Lung (tissue), 12 donors: ENCODE data around the gene HES3. TPM values are rescaled to one million over a fixed set of nuclear protein-coding genes. Genes with fewer than 3 reads are reported as not detected.

Experiments
- ATAC-seq: fragments of 200-7000 bp; cut with Tn5 transposase; one replicate; pipeline ENCODE4 v1.9.1; 2020; ENCODE audit warnings: moderate number of reproducible peaks; ENCODE audit not compliant: insufficient read depth, low FRiP score
- DNase-seq, 3 donors: peaks; one replicate each; pipeline ENCODE4 v3.0.0-alpha.2; 2013 to 2017
- H3K27ac ChIP-seq, 2 donors: one replicate each; pipeline ENCODE4 v1.5.1; 2013; ENCODE audit warnings: mild to moderate bottlenecking in 2 of 2, moderate library complexity in 2 of 2, control low read depth in 1 of 2, inconsistent platforms in 1 of 2, low read depth in 1 of 2, low read length in 1 of 2
- H3K27me3 ChIP-seq, 3 donors: one replicate each; pipeline ENCODE4 v1.5.1; 2013; ENCODE audit warnings: low read length in 2 of 3; ENCODE audit not compliant: control insufficient read depth in 3 of 3, insufficient read depth in 3 of 3
- H3K36me3 ChIP-seq, 4 donors: one replicate each; pipeline ENCODE4 v1.5.1; 2013; ENCODE audit warnings: low read length in 4 of 4, mild to moderate bottlenecking in 1 of 4, moderate library complexity in 1 of 4; ENCODE audit not compliant: control insufficient read depth in 4 of 4, insufficient read depth in 4 of 4
- H3K4me1 ChIP-seq, 5 donors: one replicate each; pipeline ENCODE4 v1.5.1; 2013; ENCODE audit warnings: low read length in 5 of 5, mild to moderate bottlenecking in 2 of 5, moderate library complexity in 1 of 5; ENCODE audit not compliant: control insufficient read depth in 5 of 5, insufficient read depth in 5 of 5
- H3K4me3 ChIP-seq: one replicate; pipeline ENCODE4 v1.5.1; 2013; ENCODE audit warnings: mild to moderate bottlenecking, control low read depth, moderate library complexity
- H3K9ac ChIP-seq, 2 donors: one replicate each; pipeline ENCODE4 v1.5.1; 2013; ENCODE audit warnings: low read length in 2 of 2, control low read depth in 1 of 2; ENCODE audit not compliant: insufficient read depth in 1 of 2
- H3K9me3 ChIP-seq, 4 donors: one replicate each; pipeline ENCODE4 v1.5.1; 2013; ENCODE audit warnings: low read length in 3 of 4, mild to moderate bottlenecking in 1 of 4, moderate library complexity in 1 of 4; ENCODE audit not compliant: control insufficient read depth in 4 of 4, insufficient read depth in 3 of 4
- CTCF ChIP-seq: IDR thresholded peaks from 2 replicates; pipeline ENCODE4 v1.5.1; 2012; ENCODE audit warnings: mild to moderate bottlenecking; ENCODE audit errors: control extremely low read depth, extremely low read depth
- WGBS, 2 donors: extraction: QIAGEN DNeasy Blood & Tissue Kit; methylation state at CpG; one replicate each; pipeline ENCODE4 v1.1.7; 2013; 5-methylcytosine and 5-hydroxymethylcytosine counted together
- polyA plus RNA-seq, 2 donors: library from polyadenylated mRNA; stranded (reverse); fragments of 200-250 nt; gene quantifications; one replicate each; pipeline ENCODE4 v1.2.1, GENCODE V29; 2013
- total RNA-seq, 2 donors: library from RNA; depleted of rRNA in 1 of 2; stranded (reverse); fragments of >200 nt in 1 of 2; gene quantifications; one replicate each; pipeline ENCODE4 v1.2.1, GENCODE V29; 2014 to 2021
- donor health status: control.
- donor health status: control.
- donor health status: Bipolar disorder and iron deficiency.
- donor health status: healthy.
- donor health status: DM: yes; HTN: yes; CAD: no.

Gene HES3
- total and polyA plus RNA-seq, 4 donors: not detected

GRCh38 chr1:6276811-6277555, 33.0 kb downstream of the HES3 start:
- H3K27ac ChIP-seq: no peak overlapping the region
- H3K4me3 ChIP-seq: no peak overlapping the region
- TF ChIP-seq CTCF: no peak
- H3K9ac ChIP-seq: no peak overlapping the region
- ATAC-seq (no peak), DNase-seq (no peak)
- WGBS, 2 donors: 93 to 94% methylated on average over 19 to 20 of the region's 20 CpGs
- H3K4me1 ChIP-seq: peaks cover 0 to 20% (median 0%) of the 10 kb centered on the region in 5 donors
- peaks cover 0 to 2% (median 0%) of the 10 kb centered on the region in 4 donors for H3K9me3 ChIP-seq
- H3K27me3 ChIP-seq: no peaks in the 10 kb centered on the region
- H3K36me3 ChIP-seq: peaks cover 0 to 2% (median 0%) of the 10 kb centered on the region in 4 donors

- H3K4me1 ChIP-seq: peaks cover 0 to 15% (median 0%) of the 10 kb centered on the region in 5 donors
- no peak for TF ChIP-seq CTCF
- peaks cover 0 to 2% (median 0%) of the 10 kb centered on the region in 4 donors for H3K36me3 ChIP-seq
- H3K27ac ChIP-seq: no peak overlapping the region
- no peak overlapping the region for H3K9ac ChIP-seq
- DNase-seq: no peak
- H3K27me3 ChIP-seq: no peaks in the 10 kb centered on the region
- no peaks in the 10 kb centered on the region for H3K9me3 ChIP-seq
- no peak for ATAC-seq
- WGBS, 2 donors: 88 to 91% methylated on average over 9 of the region's 9 CpGs
- no peak overlapping the region for H3K4me3 ChIP-seq
These were observed 34.3 kb downstream of the HES3 start for GRCh38 chr1:6278263-6278662.

GRCh38 chr1:6279066-6279465, 35.1 kb downstream of the HES3 start:
- TF ChIP-seq CTCF: no peak
- no peaks in the 10 kb centered on the region for H3K9me3 ChIP-seq
- ATAC-seq (no peak), DNase-seq (no peak)
- peaks cover 0 to 15% (median 0%) of the 10 kb centered on the region in 5 donors for H3K4me1 ChIP-seq
- no peak overlapping the region for H3K4me3 ChIP-seq
- H3K27me3 ChIP-seq: no peaks in the 10 kb centered on the region
- 92 to 94% methylated on average over 10 of the region's 10 CpGs for WGBS, 2 donors
- H3K9ac ChIP-seq: no peak overlapping the region
- peaks cover 0 to 2% (median 0%) of the 10 kb centered on the region in 4 donors for H3K36me3 ChIP-seq
- no peak overlapping the region for H3K27ac ChIP-seq
